ENCODE results near the gene B3GAT1. TPM values are rescaled to one million over a fixed set of nuclear protein-coding genes. Genes with fewer than 3 reads are reported as not detected.

The B3GAT1 gene
- total RNA-seq, 2 donors from 2014 or later = 20.6 to 29.5 TPM

- H3K4me3 ChIP-seq (ENCODE audit: low read length) = no peak overlapping the region
- no peak for DNase-seq
- H3K36me3 Mint-ChIP-seq (ENCODE audit: low read depth) = no peaks in the 10 kb centered on the region
- H3K27ac ChIP-seq (ENCODE audit: low read depth, low read length) = no peak overlapping the region
- no peaks in the 10 kb centered on the region for H3K9me3 ChIP-seq (ENCODE audit: control insufficient read depth, low read length)
- peaks cover 6% of the 10 kb centered on the region for H3K4me1 Mint-ChIP-seq
- H3K27me3 ChIP-seq (ENCODE audit: control insufficient read depth, insufficient read depth, low read length, poor library complexity, severe bottlenecking) = no peaks in the 10 kb centered on the region
- no peaks in the 10 kb centered on the region for H3K27me3 Mint-ChIP-seq (ENCODE audit: insufficient read depth)
- no peak for TF ChIP-seq CTCF (conservative IDR thresholded peaks at IDR 0.05)
- 88 to 92% methylated on average over 6 to 12 of the region's 12 CpGs for WGBS, 2 experiments (ENCODE audit: insufficient coverage in 1 of 2, insufficient read length in 1 of 2)
- no peaks in the 10 kb centered on the region for H3K4me1 ChIP-seq (ENCODE audit: control insufficient read depth, insufficient read depth, low read length)
- H3K4me3 Mint-ChIP-seq = no peak overlapping the region
- no peaks in the 10 kb centered on the region for H3K36me3 ChIP-seq (ENCODE audit: control insufficient read depth, insufficient read depth, low read length)
- H3K9me3 Mint-ChIP-seq = no peaks in the 10 kb centered on the region
- H3K9ac ChIP-seq (ENCODE audit: extremely low read depth, low read length, poor library complexity, severe bottlenecking) = no peak overlapping the region
- no peak overlapping the region for H3K27ac Mint-ChIP-seq
Measured at GRCh38 chr11:134380229-134380628, 31.8 kb downstream of the B3GAT1 start.

GRCh38 chr11:134379241-134379640 is 32.8 kb downstream of the B3GAT1 start:
- Histone ChIP-seq H3K4me3 (ENCODE audit: low read length) (no peak overlapping the region), H3K27ac (ENCODE audit: low read depth, low read length) (no peak overlapping the region), H3K4me1 (ENCODE audit: control insufficient read depth, insufficient read depth, low read length) (no peaks in the 10 kb centered on the region), H3K36me3 (ENCODE audit: control insufficient read depth, insufficient read depth, low read length) (no peaks in the 10 kb centered on the region), H3K9ac (ENCODE audit: extremely low read depth, low read length, poor library complexity, severe bottlenecking) (no peak overlapping the region), H3K27me3 (ENCODE audit: control insufficient read depth, insufficient read depth, low read length, poor library complexity, severe bottlenecking) (no peaks in the 10 kb centered on the region), H3K9me3 (ENCODE audit: control insufficient read depth, low read length) (no peaks in the 10 kb centered on the region)
- Mint-ChIP-seq H3K4me1 (peaks cover 6% of the 10 kb centered on the region), H3K9me3 (no peaks in the 10 kb centered on the region), H3K27ac (no peak overlapping the region), H3K36me3 (ENCODE audit: low read depth) (no peaks in the 10 kb centered on the region), H3K4me3 (no peak overlapping the region), H3K27me3 (ENCODE audit: insufficient read depth) (no peaks in the 10 kb centered on the region)
- WGBS, 2 experiments (ENCODE audit: insufficient coverage in 1 of 2, insufficient read length in 1 of 2) = 86 to 93% methylated on average over 2 of the region's 2 CpGs
- no peak for TF ChIP-seq CTCF (conservative IDR thresholded peaks at IDR 0.05)
- no peak for DNase-seq

- WGBS, 2 experiments (ENCODE audit: insufficient coverage in 1 of 2, insufficient read length in 1 of 2) = 87 to 91% methylated on average over 9 to 14 of the region's 14 CpGs
- TF ChIP-seq CTCF (conservative IDR thresholded peaks at IDR 0.05) = no peak
- H3K36me3 Mint-ChIP-seq (ENCODE audit: low read depth) = no peaks in the 10 kb centered on the region
- H3K4me3 Mint-ChIP-seq = no peak overlapping the region
- no peak overlapping the region for H3K4me3 ChIP-seq (ENCODE audit: low read length)
- peaks cover 6% of the 10 kb centered on the region for H3K4me1 Mint-ChIP-seq
- no peak overlapping the region for H3K9ac ChIP-seq (ENCODE audit: extremely low read depth, low read length, poor library complexity, severe bottlenecking)
- no peaks in the 10 kb centered on the region for H3K27me3 ChIP-seq (ENCODE audit: control insufficient read depth, insufficient read depth, low read length, poor library complexity, severe bottlenecking)
- no peak overlapping the region for H3K27ac ChIP-seq (ENCODE audit: low read depth, low read length)
- no peaks in the 10 kb centered on the region for H3K27me3 Mint-ChIP-seq (ENCODE audit: insufficient read depth)
- DNase-seq = no peak
- H3K9me3 Mint-ChIP-seq = no peaks in the 10 kb centered on the region
- no peaks in the 10 kb centered on the region for H3K36me3 ChIP-seq (ENCODE audit: control insufficient read depth, insufficient read depth, low read length)
- H3K27ac Mint-ChIP-seq = no peak overlapping the region
- no peaks in the 10 kb centered on the region for H3K4me1 ChIP-seq (ENCODE audit: control insufficient read depth, insufficient read depth, low read length)
- no peaks in the 10 kb centered on the region for H3K9me3 ChIP-seq (ENCODE audit: control insufficient read depth, low read length)
Measured at GRCh38 chr11:134377876-134378275, 34.2 kb downstream of the B3GAT1 start.

All from endodermal cell (in vitro differentiated cells).